BLaER1 treated with 17β-estradiol and CSF1 and Interleukin-3, amounts not matched to agents 10 nM and 100 nM (cell line): ENCODE results near the gene TTF2.
"Not testable (repeated sequence)": the region's sequence is repeated elsewhere in the genome, so short reads cannot be mapped to it uniquely, and the experiment has no call there.

Source experiments
- H3K27ac ChIP-seq, 11 experiments: shearing (Covaris generic); formaldehyde crosslinking; 2 replicates each; pipeline ENCODE4 v1.8.1; 2022
- H3K27me3 ChIP-seq, 11 experiments: shearing (Covaris generic); formaldehyde crosslinking; 2 replicates each; pipeline ENCODE4 v1.8.1; 2022
- H3K36me3 ChIP-seq, 11 experiments: shearing (Covaris generic); formaldehyde crosslinking; 2 replicates each; pipeline ENCODE4 v1.8.1; 2022
- H3K4me1 ChIP-seq, 10 experiments: shearing (Covaris generic); formaldehyde crosslinking; 2 replicates each; pipeline ENCODE4 v1.8.1; 2022
- H3K4me2 ChIP-seq, 11 experiments: shearing (Covaris generic); formaldehyde crosslinking; 2 replicates each; pipeline ENCODE4 v1.8.1; 2022
- H3K4me3 ChIP-seq, 10 experiments: shearing (Covaris generic); formaldehyde crosslinking; 2 replicates each; pipeline ENCODE4 v1.8.1; 2022
- H3K9ac ChIP-seq, 11 experiments: shearing (Covaris generic); formaldehyde crosslinking; 2 replicates each; pipeline ENCODE4 v1.8.1; 2022
- H3K9me3 ChIP-seq, 11 experiments: shearing (Covaris generic); formaldehyde crosslinking; replicated peaks in 1 of 11; 2 replicates each; pipeline ENCODE4 v1.8.1; 2022
- H4K20me1 ChIP-seq, 11 experiments: shearing (Covaris generic); formaldehyde crosslinking; 2 replicates each; pipeline ENCODE4 v1.8.1; 2022
- Cebpa-rat ChIP-seq, 11 experiments: shearing (Covaris generic); IDR thresholded peaks; 2 replicates each; pipeline ENCODE4 v1.8.1; 2022

Gene TTF2

DNA sequence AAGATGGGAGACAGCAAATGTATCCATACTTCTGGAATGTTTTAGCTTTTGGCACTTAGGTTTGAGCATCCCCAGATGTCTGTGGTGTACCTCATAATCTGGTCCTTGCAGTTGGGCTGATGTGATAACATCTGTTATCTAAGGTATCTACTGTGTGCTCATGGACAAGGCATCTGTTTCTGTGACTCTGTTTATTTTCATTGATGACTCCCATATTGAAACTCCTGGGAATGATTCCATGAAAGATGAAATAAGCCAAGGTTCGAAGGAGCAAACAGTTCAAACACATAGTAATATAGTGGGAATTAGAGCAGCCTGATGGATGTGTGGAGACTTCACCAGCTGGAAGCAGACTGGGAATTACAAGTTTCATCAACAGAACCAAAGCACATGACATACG lies 82.1 kb downstream of the TTF2 start:
- H3K4me3 ChIP-seq = no peak overlapping the region
- no peak overlapping the region for H3K4me2 ChIP-seq
- TF ChIP-seq Cebpa-rat (IDR thresholded peaks at IDR 0.05) = no peak

DNA sequence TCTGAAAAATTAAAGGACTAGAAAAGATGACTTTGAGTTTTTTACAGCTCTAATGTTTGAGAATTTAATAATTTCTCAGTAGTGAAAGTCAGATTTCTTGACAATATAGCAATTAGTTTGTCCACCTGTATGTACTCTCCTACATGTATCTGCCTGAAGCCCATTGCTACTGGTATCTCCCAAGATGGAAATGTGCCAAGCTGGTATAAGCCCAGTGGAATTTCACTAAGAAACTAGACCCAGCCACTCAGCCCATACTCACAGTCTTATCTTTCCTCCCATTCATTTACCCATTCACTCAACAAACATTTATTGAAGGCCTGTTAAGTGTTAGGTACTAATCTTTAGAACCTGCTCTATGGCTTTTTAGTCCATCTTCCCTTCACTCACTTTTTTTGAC lies 83.0 kb downstream of the TTF2 start:
- no peaks in the 10 kb centered on the region for H3K4me1 ChIP-seq
- no peak overlapping the region for H3K9ac ChIP-seq
- H3K27me3 ChIP-seq = no peaks in the 10 kb centered on the region
- no peak overlapping the region for H3K27ac ChIP-seq
- H3K9me3 ChIP-seq = no peaks in the 10 kb centered on the region
- no peaks in the 10 kb centered on the region for H4K20me1 ChIP-seq
- TF ChIP-seq Cebpa-rat (IDR thresholded peaks at IDR 0.05) = no peak
- H3K4me2 ChIP-seq = no peak overlapping the region
- H3K4me3 ChIP-seq = no peak overlapping the region
- H3K36me3 ChIP-seq = no peaks in the 10 kb centered on the region

More for the DNA sequence above, 82.1 kb downstream of the TTF2 start:
- Histone ChIP-seq H3K9me3 (no peaks in the 10 kb centered on the region), H3K27me3 (no peaks in the 10 kb centered on the region), H3K36me3 (no peaks in the 10 kb centered on the region), H3K4me1 (no peaks in the 10 kb centered on the region), H3K9ac (no peak overlapping the region), H3K27ac (no peak overlapping the region), H4K20me1 (no peaks in the 10 kb centered on the region)

DNA sequence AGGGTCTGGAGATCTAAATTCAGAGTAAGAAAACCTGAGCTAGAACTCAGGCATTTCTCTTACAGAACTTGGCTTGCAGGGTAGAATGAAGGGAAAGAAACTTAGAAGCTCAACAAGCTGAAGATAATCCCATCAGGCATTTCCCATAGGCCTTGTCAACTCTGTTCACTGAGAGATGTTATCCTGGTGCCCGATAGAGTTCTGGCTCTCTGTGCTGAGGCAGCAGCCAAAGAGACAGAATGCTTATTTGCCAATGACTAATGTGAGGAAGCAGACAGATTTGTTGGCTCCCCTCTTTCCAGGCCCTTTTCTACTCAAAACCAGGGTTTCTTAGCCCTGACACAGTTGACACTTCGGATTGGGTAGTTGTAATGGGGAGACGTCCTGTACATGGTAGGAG lies 83.7 kb downstream of the TTF2 start:
- H3K36me3 ChIP-seq = no peaks in the 10 kb centered on the region
- H3K4me1 ChIP-seq = no peaks in the 10 kb centered on the region
- H4K20me1 ChIP-seq = no peaks in the 10 kb centered on the region
- H3K27ac ChIP-seq = no peak overlapping the region
- no peaks in the 10 kb centered on the region for H3K27me3 ChIP-seq
- H3K9ac ChIP-seq = no peak overlapping the region
- no peak for TF ChIP-seq Cebpa-rat (IDR thresholded peaks at IDR 0.05)
- H3K4me3 ChIP-seq = no peak overlapping the region
- no peaks in the 10 kb centered on the region for H3K9me3 ChIP-seq
- no peak overlapping the region for H3K4me2 ChIP-seq

DNA sequence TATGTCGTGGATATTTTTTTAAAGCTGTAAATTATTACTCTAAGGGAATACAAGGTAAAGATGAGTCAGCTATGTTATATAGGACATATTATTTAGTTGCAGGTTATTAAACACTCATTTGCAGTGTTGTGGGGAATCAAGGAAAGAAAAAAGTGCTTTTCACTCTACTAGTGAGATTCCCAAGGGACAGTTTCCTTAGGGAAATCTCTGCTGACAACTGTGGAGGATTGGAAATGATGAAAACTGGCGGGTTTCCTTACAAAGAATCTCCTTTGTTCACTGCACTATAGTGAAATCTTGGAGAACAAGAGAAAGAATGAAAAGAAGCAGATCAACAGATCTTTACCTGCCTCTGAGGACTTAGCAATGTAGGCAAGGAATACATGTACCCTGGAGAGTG lies 85.9 kb downstream of the TTF2 start:
- no peak overlapping the region for H3K27ac ChIP-seq
- H3K9ac ChIP-seq = no peak overlapping the region
- H3K4me1 ChIP-seq = peaks cover 0 to 6% (median 0%) of the 10 kb centered on the region in 10 experiments; a peak in 4 of 20 replicates
- H3K4me3 ChIP-seq = no peak overlapping the region
- no peaks in the 10 kb centered on the region for H4K20me1 ChIP-seq
- H3K27me3 ChIP-seq = no peaks in the 10 kb centered on the region
- TF ChIP-seq Cebpa-rat (IDR thresholded peaks at IDR 0.05) = no peak
- no peaks in the 10 kb centered on the region for H3K36me3 ChIP-seq
- H3K9me3 ChIP-seq = peaks cover 0 to 3% (median 2%) of the 10 kb centered on the region in 11 experiments; a peak in 15 of 22 replicates
- no peak overlapping the region for H3K4me2 ChIP-seq

DNA sequence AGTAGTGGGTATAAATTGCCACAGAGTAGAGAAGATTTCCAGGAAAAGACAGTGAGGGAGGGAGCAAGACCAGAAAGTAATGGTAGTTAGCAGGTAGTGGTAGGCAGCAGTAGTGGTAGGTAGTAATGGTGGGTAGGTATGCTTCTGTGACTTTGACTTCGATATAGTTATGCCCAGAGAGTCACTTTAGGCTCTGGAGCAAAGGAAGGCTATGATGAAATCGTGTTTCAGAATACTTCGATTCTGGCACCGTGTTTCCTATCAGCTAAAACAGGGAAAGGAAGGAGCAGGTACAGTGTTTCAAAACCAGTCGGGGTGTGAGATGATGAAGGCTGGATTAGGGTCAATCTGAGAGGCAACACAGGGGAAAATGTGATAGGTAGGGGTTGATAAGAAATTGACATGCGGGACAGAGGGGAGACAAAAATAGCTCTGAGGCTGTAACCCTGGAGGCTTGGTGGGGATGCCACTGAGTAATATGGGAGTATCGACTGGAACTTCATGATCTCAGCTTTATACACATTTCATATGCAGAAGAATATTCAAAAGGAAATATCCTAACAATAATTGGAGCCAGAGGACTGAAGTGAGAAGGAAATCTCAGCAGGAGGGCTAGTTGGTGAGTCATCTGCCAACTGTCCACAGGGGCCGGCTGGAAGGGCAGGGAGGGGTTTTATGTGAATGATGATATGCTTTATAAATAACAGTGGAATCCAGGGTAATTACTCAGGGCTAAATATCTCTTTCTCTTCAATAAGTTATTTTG lies 86.6 kb downstream of the TTF2 start:
- Histone ChIP-seq H3K9me3 (peaks cover 7 to 10% (median 8%) of the 10 kb centered on the region in 11 experiments), H3K9ac (no peak overlapping the region), H3K27me3 (no peaks in the 10 kb centered on the region), H3K27ac (no peak overlapping the region), H3K4me3 (no peak overlapping the region), H3K4me1 (peaks cover 0 to 6% (median 0%) of the 10 kb centered on the region in 10 experiments; a peak in 4 of 20 replicates), H3K4me2 (no peak overlapping the region), H3K36me3 (no peaks in the 10 kb centered on the region), H4K20me1 (no peaks in the 10 kb centered on the region)
- no peak for TF ChIP-seq Cebpa-rat (IDR thresholded peaks at IDR 0.05)

DNA sequence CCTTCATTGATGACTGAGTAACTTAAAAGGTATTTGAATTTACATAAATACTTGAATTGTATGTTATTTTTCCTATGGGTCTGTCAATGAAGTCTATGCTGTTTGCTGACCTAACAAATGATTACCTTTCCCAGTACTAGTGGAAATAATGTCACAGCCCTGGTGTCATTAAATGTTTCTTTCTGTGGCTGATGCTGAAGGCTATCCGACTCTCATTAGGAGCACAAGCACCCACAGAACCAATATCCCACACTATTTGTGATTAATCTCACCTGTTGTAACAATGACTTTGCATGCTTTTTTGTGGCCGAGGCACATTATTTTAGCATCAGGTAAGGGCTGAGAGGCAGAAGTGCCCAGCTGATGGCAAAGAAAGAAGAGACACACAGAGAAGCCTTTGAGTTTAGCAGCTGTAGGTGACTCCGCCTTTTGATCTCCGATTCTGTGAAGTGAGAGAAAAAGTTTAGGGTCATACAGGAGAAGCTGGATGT lies 87.3 kb downstream of the TTF2 start:
- TF ChIP-seq Cebpa-rat (IDR thresholded peaks at IDR 0.05) = no peak
- Histone ChIP-seq H3K4me3 (no peak overlapping the region), H3K27ac (no peak overlapping the region), H3K9ac (no peak overlapping the region), H3K36me3 (no peaks in the 10 kb centered on the region), H3K4me1 (peaks cover 0 to 6% (median 0%) of the 10 kb centered on the region in 10 experiments; a peak in 4 of 20 replicates), H3K4me2 (no peak overlapping the region), H3K27me3 (no peaks in the 10 kb centered on the region), H4K20me1 (no peaks in the 10 kb centered on the region), H3K9me3 (peaks cover 8 to 14% (median 9%) of the 10 kb centered on the region in 11 experiments)

DNA sequence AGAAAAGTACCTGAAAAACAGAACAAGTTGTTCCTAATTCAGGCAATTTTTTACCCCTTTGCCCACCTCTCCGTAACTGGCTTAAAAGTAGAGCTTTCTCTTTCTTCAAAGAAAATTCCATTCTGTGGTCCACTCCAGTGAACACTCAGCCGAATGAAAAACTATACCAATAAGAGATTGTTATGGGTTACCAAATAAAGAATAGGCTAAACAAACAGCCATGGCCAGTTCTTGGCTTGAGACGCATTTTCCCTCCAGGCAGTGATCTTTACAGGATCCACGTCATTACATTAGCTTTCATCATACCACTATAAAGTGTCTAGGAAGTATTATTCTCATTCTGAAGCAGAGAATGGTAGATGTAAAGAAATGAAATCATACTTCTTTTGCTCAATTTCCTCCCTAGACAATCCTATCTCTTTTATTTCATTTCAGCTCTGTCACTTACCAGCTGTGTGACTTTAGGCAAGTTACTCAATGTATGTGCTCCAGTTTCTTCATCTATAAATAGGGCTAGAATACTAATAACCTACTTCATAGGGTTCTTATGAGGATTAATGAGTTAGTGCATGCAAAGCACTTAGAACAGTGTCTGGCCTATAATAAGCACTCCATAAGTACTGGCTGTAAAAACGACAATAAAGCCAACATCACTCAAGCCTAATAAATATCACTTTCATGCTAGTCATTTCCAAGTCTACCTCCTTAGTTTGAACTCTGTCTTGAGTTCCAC lies 87.9 kb downstream of the TTF2 start:
- Histone ChIP-seq H3K27me3 (no peaks in the 10 kb centered on the region), H3K4me2 (no peak overlapping the region), H3K27ac (no peak overlapping the region), H3K9ac (no peak overlapping the region), H3K4me3 (no peak overlapping the region), H3K4me1 (peaks cover 0 to 6% (median 0%) of the 10 kb centered on the region in 10 experiments; a peak in 4 of 20 replicates), H3K36me3 (no peaks in the 10 kb centered on the region), H3K9me3 (peaks cover 8 to 17% (median 9%) of the 10 kb centered on the region in 11 experiments), H4K20me1 (no peaks in the 10 kb centered on the region)
- no peak for TF ChIP-seq Cebpa-rat (IDR thresholded peaks at IDR 0.05)

DNA sequence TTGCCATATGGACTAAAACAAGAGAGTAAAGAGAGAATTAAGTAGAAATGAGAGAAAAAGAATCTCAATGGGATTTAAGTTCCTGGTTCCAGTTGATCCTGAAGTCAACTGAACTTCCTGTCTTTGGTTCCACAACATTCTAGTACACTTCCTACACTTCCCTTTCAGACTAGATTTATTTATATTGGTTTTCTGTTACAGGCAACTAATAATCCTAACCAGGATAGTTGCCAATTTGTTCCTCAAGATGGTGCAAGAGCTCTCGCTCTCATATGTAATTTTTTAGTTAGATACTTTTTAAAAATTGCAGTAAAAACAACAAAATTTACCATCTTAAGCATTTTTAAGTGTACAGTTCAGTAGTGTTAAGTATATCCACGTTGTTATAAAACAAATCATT lies 90.2 kb downstream of the TTF2 start:
- H3K27me3 ChIP-seq = no peaks in the 10 kb centered on the region
- peak overlapping the region in 2 of 11 experiments; percentile 19 to 31; a peak in 1 of 22 replicates for H3K4me2 ChIP-seq
- peaks cover 0 to 6% (median 0%) of the 10 kb centered on the region in 10 experiments; a peak in 4 of 20 replicates for H3K4me1 ChIP-seq
- no peaks in the 10 kb centered on the region for H4K20me1 ChIP-seq
- H3K36me3 ChIP-seq = no peaks in the 10 kb centered on the region
- H3K9me3 ChIP-seq = peaks cover 8 to 17% (median 9%) of the 10 kb centered on the region in 11 experiments
- no peak overlapping the region for H3K4me3 ChIP-seq
- H3K27ac ChIP-seq = no peak overlapping the region
- no peak overlapping the region for H3K9ac ChIP-seq
- no peak for TF ChIP-seq Cebpa-rat (IDR thresholded peaks at IDR 0.05)

DNA sequence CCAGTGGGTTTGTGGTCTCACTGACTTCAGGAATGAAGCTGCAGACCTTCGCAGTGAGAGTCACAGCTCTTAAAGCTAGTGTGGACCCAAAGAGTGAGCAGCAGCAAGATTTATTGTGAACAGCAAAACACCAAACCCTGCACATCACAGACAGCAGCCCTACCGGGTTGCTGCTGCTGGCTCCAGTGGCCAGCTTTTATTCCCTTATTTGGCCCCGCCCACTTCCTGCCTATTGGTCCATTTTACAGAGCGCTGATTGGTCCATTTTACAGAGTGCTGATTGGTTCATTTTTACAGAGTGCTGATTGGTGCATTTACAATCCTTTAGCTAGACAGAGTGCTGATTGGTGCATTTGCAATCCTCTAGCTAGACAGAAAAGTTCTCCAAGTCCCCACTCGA lies 91.2 kb downstream of the TTF2 start:
- H3K4me3 ChIP-seq, H3K4me2 ChIP-seq, H4K20me1 ChIP-seq, H3K36me3 ChIP-seq, H3K9ac ChIP-seq, H3K27me3 ChIP-seq, H3K27ac ChIP-seq, H3K4me1 ChIP-seq: not testable (repeated sequence)
- H3K9me3 ChIP-seq = peaks cover 8 to 17% (median 9%) of the 10 kb centered on the region in 11 experiments
